Measurements from ENCODE around the gene DOCK6. TPM values are rescaled to one million over a fixed set of nuclear protein-coding genes. Genes with fewer than 3 reads are reported as not detected.
A peak's percentile ranks its signal among the peaks of the same experiment; 100 is the strongest.

The DOCK6 gene
- total RNA-seq, 1 experiment from 2014 or later: 57.9 TPM

DNA sequence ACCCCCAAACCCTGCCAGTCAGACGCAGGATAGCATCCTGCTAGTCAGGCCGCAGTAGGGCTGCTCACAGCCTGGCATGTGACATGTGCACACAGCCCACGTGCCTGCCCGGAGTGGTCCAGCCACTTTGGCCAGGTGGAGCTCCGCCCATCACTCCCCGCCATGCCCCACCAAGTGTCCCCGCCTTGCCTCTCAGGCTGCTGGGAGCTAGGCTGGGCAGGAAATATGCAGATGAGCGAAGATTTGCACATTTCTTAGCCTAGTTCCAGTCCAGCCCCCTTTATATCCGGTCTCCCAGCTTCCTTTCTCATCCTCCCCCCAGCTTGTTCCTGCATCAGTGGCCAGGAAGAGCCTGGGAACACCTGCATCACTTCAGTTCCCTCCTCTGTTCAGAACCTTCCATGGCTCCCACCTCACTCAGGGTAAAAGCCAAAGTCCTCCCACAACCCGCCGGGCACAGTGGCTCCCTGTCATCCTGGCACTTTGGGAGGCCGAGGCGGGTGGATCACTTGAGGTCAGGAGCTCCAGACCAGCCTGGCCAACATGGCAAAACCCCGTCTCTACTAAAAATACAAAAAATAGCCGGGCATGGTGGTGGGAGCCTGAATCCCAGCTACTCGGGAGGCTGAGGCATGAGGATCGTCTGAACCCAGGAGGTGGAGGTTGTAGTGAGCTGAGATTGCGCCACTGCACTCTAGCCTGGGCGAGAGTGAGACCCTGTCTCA lies 2.3 kb upstream of the DOCK6 start:
- DNase-seq: peak; percentile 84
- peak overlapping the region; percentile 26 to 50; a peak in 2 of 5 replicates for H3K4me3 Mint-ChIP-seq
- H3K9me3 Mint-ChIP-seq: no peaks in the 10 kb centered on the region

More for the DNA sequence above, 2.3 kb upstream of the DOCK6 start:
- Histone ChIP-seq H3K18ac (ENCODE audit: insufficient read length, low read depth, low read length) (no peak overlapping the region), H3K23me2 (ENCODE audit: insufficient read length, low read depth, low read length, poor library complexity, severe bottlenecking) (peaks cover 9% of the 10 kb centered on the region), H3K4ac (ENCODE audit: low read depth, low read length) (no peak overlapping the region), H2BK5ac (ENCODE audit: insufficient read length, low read length) (no peak overlapping the region), H3K14ac (ENCODE audit: insufficient read depth, low read length) (no peak overlapping the region), H4K5ac (ENCODE audit: insufficient read length, low read depth, low read length) (no peak overlapping the region), H2BK15ac (ENCODE audit: low read depth, low read length) (no peak overlapping the region), H2AK5ac (ENCODE audit: insufficient read length, low read length) (no peak overlapping the region), H3K79me2 (ENCODE audit: insufficient read depth, low read length) (no peaks in the 10 kb centered on the region), H3K27me3 (ENCODE audit: insufficient read depth, low read length) (no peaks in the 10 kb centered on the region), H4K8ac (replicated peaks; ENCODE audit: insufficient read length, low read depth, low read length) (no peak overlapping the region), H3K23ac (ENCODE audit: insufficient read length, low read depth, low read length) (no peak overlapping the region), H2AFZ (ENCODE audit: low read length) (no peak overlapping the region), H3K56ac (ENCODE audit: insufficient read length, low read depth, low read length) (no peak overlapping the region), H3K4me1 (ENCODE audit: insufficient read depth, low read length) (no peaks in the 10 kb centered on the region), H2BK12ac (ENCODE audit: insufficient read length, low read depth, low read length) (no peak overlapping the region), H3K9me3 (ENCODE audit: control insufficient read depth, low read depth, low read length) (no peaks in the 10 kb centered on the region), H3K4me2 (ENCODE audit: insufficient read depth, insufficient read length, low read length) (no peak overlapping the region), H4K20me1 (ENCODE audit: control insufficient read depth, insufficient read depth, insufficient read length) (no peaks in the 10 kb centered on the region), H2BK120ac (ENCODE audit: low read depth, low read length, poor library complexity, severe bottlenecking) (no peak overlapping the region), H4K91ac (ENCODE audit: insufficient read length, low read depth, low read length) (no peak overlapping the region), H3K79me1 (ENCODE audit: insufficient read depth, low read depth, low read length, poor library complexity, severe bottlenecking) (no peaks in the 10 kb centered on the region), H3K9ac (ENCODE audit: extremely low read depth, insufficient read length, low read length) (no peak overlapping the region), H3T11ph (ENCODE audit: low read length) (no peak overlapping the region), H3K27ac (ENCODE audit: insufficient read length, low read depth, low read length) (no peak overlapping the region), H2BK20ac (ENCODE audit: low read depth, low read length, poor library complexity, severe bottlenecking) (no peak overlapping the region)
- no CpG with 5 or more reads among the region's 19 CpGs for WGBS (ENCODE audit: extremely low coverage, insufficient read length, low lambda C conversion rate)
- Mint-ChIP-seq H3K27ac (peak overlapping the region in 2 of 3 experiments; percentile 34 to 57; a peak in 4 of 7 replicates), H3K4me1 (peaks cover 12 to 26% of the 10 kb centered on the region in 2 experiments), H3K27me3 (ENCODE audit: low read depth) (peaks cover 2% of the 10 kb centered on the region; the same call in 1 of the 2 replicates), H3K36me3 (ENCODE audit: insufficient read depth in 1 of 3, low read depth in 3 of 3) (no peaks in the 10 kb centered on the region; a peak in 1 of 7 replicates)
- TF ChIP-seq CTCF (conservative IDR thresholded peaks at IDR 0.05): no peak

Measured in H9 (cell line).